K562 (cell line): ENCODE data around the gene OR4C13. TPM values are rescaled to one million over a fixed set of nuclear protein-coding genes. Genes with fewer than 3 reads are reported as not detected.

ENCODE experiments used
- CCNT2 ChIP-seq: IDR thresholded peaks from 2 replicates; pipeline ENCODE4 v1.6.1; 2011; ENCODE audit warnings: borderline replicate concordance, low read depth, mild to moderate bottlenecking, moderate library complexity, mixed read lengths, low read length; ENCODE audit not compliant: insufficient read length; ENCODE audit errors: extremely low read depth
- CREBBP ChIP-seq: IDR thresholded peaks from one replicate; pipeline ENCODE4 v1.6.1; 2012; ENCODE audit warnings: low read depth, mild to moderate bottlenecking, control low read depth, inconsistent platforms, low read length
- FOXA1 ChIP-seq: fragments of 450-650 bp; IDR thresholded peaks from 2 replicates; pipeline ENCODE4 v1.6.1; 2016; ENCODE audit warnings: mild to moderate bottlenecking, borderline replicate concordance
- HNRNPLL ChIP-seq: fragments of 200-400 bp; formaldehyde crosslinking; IDR thresholded peaks from 2 replicates; pipeline ENCODE4 v1.6.1; 2017; ENCODE audit warnings: low read length, low read depth, mild to moderate bottlenecking; ENCODE audit not compliant: poor library complexity, severe bottlenecking
- PHF20 ChIP-seq: fragments of 450-650 bp; IDR thresholded peaks from 2 replicates; pipeline ENCODE4 v1.6.1; 2018; ENCODE audit not compliant: partially characterized antibody
- TAF9B ChIP-seq: fragments of 450-650 bp; IDR thresholded peaks from 2 replicates; pipeline ENCODE4 v1.6.1; 2018; ENCODE audit warnings: mild to moderate bottlenecking; ENCODE audit not compliant: partially characterized antibody
- ZNF232 ChIP-seq: sonication (generic); formaldehyde crosslinking; IDR thresholded peaks from 2 replicates; pipeline ENCODE4 v1.8.0; 2022; ENCODE audit warnings: mild to moderate bottlenecking, missing genetic modification reagents
- ZNF408 ChIP-seq: fragments of 250-450 bp; sonication (Bioruptor Pico); IDR thresholded peaks from 2 replicates; pipeline ENCODE4 v1.4.0; 2020; ENCODE audit warnings: low read depth, mild to moderate bottlenecking, moderate library complexity
- ZNF584 ChIP-seq: fragments of 200-800 bp; sonication (Bioruptor generic); IDR thresholded peaks from 2 replicates; pipeline ENCODE4 v1.6.1; 2016; ENCODE audit warnings: low read depth, mild to moderate bottlenecking, missing genetic modification characterization, missing compliant biosample characterization
- ZNF778 ChIP-seq: fragments of 450-650 bp; formaldehyde crosslinking; IDR thresholded peaks from 2 replicates; pipeline ENCODE4 v1.4.0; 2020; ENCODE audit warnings: mild to moderate bottlenecking, moderate library complexity
- polyA plus RNA-seq, 8 experiments: library from polyadenylated mRNA; depleted of rRNA in 4 of 8; stranded (reverse) in 5 of 8; unstranded in 3 of 8; fragments of >200 nt; fragmentation: Nextera tagmentation in 2 of 8; fragmentation: Illumina TruSeq in 1 of 8; extraction: Ambion mirVana in 2 of 8; extraction: Trizol in 1 of 8; gene quantifications; 2 replicates each; pipeline versions ENCODE4 v1.2.1 to v1.2.3, GENCODE V29; 2011 to 2014; ENCODE audit warnings: inconsistent platforms in 1 of 8, missing spikeins in 1 of 8
- total RNA-seq, 7 experiments: library from RNA; depleted of rRNA in 6 of 7; stranded (reverse); fragments of >200 nt in 6 of 7; fragmentation: Illumina TruSeq in 2 of 7; extraction: Trizol in 2 of 7; gene quantifications; 2 replicates each; pipeline versions ENCODE4 v1.2.1 to v1.2.3, GENCODE V29; 2011 to 2021; ENCODE audit warnings: low replicate concordance in 1 of 7
- TF ChIP-seq, protein P1 (sequence below): fragments of 450-650 bp; IDR thresholded peaks from 2 replicates; pipeline ENCODE4 v1.7.1; 2018; ENCODE audit warnings: mild to moderate bottlenecking, low read depth; ENCODE audit not compliant: partially characterized antibody
- TF ChIP-seq, protein P2 (sequence below): fragments of 250-450 bp; sonication (Bioruptor Pico); IDR thresholded peaks from 2 replicates; pipeline ENCODE4 v1.5.0; 2020; ENCODE audit warnings: mild to moderate bottlenecking
- TF ChIP-seq, protein P3 (sequence below): sonication (generic); formaldehyde crosslinking; IDR thresholded peaks from 2 replicates; pipeline ENCODE4 v1.8.0; 2022; ENCODE audit warnings: missing genetic modification reagents, mild to moderate bottlenecking, borderline replicate concordance
- TF ChIP-seq, protein P4 (sequence below): fragments of 250-450 bp; sonication (Bioruptor Pico); IDR thresholded peaks from 2 replicates; pipeline ENCODE4 v1.5.0; 2021; ENCODE audit warnings: mild to moderate bottlenecking, moderate library complexity
- TF ChIP-seq, protein P5 (sequence below): IDR thresholded peaks from 2 replicates; pipeline ENCODE4 v1.6.1; 2011; ENCODE audit warnings: borderline replicate concordance, low read depth, mild to moderate bottlenecking, moderate library complexity, low read length; ENCODE audit not compliant: insufficient read depth, poor library complexity, severe bottlenecking

OR4C13 gene
- total and polyA plus RNA-seq, 9 of the 15 experiments (the other 6 are each of a cell fraction or from before 2014, with no cell fraction given) = not detected

DNA sequence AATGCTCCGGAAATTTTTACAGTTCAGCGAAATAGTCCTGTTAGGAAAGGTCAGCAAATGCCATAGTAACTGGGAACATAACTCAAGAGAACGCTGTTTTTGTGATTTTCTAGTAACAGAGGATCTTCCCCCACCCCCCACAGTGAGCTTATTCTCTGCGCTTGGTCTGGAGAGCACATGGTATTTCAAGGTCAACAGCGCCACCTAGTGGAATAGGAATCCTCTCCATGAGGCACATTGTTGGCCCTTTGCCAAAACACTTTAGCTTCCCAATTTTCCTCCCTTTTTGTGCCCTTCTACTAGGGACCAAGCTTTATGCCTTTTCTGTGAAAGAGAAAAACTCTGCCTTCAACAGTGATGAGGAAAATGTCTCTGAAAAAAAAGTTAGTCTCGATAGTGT is 43.4 kb downstream of the OR4C13 start (continued):
- TF ChIP-seq, protein P1, sequence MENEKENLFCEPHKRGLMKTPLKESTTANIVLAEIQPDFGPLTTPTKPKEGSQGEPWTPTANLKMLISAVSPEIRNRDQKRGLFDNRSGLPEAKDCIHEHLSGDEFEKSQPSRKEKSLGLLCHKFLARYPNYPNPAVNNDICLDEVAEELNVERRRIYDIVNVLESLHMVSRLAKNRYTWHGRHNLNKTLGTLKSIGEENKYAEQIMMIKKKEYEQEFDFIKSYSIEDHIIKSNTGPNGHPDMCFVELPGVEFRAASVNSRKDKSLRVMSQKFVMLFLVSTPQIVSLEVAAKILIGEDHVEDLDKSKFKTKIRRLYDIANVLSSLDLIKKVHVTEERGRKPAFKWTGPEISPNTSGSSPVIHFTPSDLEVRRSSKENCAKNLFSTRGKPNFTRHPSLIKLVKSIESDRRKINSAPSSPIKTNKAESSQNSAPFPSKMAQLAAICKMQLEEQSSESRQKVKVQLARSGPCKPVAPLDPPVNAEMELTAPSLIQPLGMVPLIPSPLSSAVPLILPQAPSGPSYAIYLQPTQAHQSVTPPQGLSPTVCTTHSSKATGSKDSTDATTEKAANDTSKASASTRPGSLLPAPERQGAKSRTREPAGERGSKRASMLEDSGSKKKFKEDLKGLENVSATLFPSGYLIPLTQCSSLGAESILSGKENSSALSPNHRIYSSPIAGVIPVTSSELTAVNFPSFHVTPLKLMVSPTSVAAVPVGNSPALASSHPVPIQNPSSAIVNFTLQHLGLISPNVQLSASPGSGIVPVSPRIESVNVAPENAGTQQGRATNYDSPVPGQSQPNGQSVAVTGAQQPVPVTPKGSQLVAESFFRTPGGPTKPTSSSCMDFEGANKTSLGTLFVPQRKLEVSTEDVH = no peak
- TF ChIP-seq TAF9B = no peak
- TF ChIP-seq HNRNPLL = no peak
- TF ChIP-seq ZNF408 = no peak
- no peak for TF ChIP-seq FOXA1
- TF ChIP-seq ZNF778 (CRISPR knock-in tag) = no peak
- TF ChIP-seq, protein P2, sequence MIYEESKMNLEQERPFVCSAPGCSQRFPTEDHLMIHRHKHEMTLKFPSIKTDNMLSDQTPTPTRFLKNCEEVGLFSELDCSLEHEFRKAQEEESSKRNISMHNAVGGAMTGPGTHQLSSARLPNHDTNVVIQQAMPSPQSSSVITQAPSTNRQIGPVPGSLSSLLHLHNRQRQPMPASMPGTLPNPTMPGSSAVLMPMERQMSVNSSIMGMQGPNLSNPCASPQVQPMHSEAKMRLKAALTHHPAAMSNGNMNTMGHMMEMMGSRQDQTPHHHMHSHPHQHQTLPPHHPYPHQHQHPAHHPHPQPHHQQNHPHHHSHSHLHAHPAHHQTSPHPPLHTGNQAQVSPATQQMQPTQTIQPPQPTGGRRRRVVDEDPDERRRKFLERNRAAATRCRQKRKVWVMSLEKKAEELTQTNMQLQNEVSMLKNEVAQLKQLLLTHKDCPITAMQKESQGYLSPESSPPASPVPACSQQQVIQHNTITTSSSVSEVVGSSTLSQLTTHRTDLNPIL (CRISPR knock-in tag) = no peak
- TF ChIP-seq, protein P3, sequence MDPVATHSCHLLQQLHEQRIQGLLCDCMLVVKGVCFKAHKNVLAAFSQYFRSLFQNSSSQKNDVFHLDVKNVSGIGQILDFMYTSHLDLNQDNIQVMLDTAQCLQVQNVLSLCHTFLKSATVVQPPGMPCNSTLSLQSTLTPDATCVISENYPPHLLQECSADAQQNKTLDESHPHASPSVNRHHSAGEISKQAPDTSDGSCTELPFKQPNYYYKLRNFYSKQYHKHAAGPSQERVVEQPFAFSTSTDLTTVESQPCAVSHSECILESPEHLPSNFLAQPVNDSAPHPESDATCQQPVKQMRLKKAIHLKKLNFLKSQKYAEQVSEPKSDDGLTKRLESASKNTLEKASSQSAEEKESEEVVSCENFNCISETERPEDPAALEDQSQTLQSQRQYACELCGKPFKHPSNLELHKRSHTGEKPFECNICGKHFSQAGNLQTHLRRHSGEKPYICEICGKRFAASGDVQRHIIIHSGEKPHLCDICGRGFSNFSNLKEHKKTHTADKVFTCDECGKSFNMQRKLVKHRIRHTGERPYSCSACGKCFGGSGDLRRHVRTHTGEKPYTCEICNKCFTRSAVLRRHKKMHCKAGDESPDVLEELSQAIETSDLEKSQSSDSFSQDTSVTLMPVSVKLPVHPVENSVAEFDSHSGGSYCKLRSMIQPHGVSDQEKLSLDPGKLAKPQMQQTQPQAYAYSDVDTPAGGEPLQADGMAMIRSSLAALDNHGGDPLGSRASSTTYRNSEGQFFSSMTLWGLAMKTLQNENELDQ (CRISPR knock-in tag) = no peak
- TF ChIP-seq, protein P4, sequence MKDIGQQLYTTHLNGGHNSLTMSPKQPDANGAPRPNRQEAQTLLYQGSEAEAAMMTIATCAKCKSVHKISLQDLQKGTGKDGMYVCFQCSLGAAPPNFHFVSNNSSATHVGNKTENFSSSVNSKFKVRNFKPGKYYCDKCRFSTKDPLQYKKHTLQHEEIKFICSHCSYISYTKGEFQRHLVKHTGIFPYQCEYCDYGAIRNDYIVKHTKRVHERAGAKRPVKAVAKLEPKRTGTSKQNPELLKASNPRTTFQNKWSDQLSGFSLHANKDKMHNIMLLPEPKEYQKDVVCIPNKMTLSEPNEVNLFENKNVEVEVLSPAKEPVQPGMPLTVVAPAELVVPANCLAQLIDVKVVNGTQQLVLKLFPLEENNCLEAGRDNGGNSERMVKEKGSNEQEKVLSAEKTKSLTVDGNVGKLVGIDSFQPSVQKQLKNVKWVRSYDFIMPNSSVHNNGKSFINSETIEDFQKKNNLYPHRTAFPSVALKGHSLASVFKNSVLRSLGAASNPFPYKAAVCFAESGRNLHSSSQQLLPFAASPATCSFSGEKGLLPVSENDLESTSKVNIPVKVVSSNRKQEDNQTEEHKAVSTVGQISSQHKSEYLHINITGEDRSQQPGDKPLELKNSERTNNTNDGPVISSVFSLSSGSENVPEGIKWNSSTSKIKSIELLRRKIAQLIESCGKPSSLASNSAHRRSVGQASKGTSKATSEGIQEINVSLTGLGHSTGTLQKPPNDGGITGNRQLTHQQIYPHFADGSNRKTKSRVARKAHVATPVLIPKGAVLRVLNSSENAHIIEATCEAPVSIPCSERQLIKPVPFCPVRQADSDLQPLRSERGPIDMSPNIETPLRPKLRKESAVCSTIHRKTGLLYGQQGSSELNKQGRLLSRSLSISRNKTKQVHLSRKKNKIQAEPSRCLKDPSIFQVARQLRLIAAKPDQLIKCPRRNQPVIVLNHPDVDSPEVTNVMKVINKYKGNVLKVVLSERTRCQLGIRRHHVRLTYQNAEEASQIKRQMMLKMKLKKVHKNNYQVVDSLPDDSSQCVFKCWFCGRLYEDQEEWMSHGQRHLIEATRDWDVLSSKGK (CRISPR knock-in tag) = no peak
- TF ChIP-seq, protein P5, sequence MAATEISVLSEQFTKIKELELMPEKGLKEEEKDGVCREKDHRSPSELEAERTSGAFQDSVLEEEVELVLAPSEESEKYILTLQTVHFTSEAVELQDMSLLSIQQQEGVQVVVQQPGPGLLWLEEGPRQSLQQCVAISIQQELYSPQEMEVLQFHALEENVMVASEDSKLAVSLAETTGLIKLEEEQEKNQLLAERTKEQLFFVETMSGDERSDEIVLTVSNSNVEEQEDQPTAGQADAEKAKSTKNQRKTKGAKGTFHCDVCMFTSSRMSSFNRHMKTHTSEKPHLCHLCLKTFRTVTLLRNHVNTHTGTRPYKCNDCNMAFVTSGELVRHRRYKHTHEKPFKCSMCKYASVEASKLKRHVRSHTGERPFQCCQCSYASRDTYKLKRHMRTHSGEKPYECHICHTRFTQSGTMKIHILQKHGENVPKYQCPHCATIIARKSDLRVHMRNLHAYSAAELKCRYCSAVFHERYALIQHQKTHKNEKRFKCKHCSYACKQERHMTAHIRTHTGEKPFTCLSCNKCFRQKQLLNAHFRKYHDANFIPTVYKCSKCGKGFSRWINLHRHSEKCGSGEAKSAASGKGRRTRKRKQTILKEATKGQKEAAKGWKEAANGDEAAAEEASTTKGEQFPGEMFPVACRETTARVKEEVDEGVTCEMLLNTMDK = no peak
- no peak for TF ChIP-seq PHF20
- TF ChIP-seq CREBBP = no peak
- TF ChIP-seq CCNT2 = no peak
- no peak for TF ChIP-seq ZNF232 (CRISPR knock-in tag)
- TF ChIP-seq ZNF584 = no peak
